GM12801 (cell line): Measurements from ENCODE around the gene KIZ.

Experiments
- CTCF ChIP-seq: IDR thresholded peaks from one replicate; pipeline ENCODE4 v1.5.1; 2011; ENCODE audit warnings: control low read depth; ENCODE audit not compliant: insufficient read length; ENCODE audit errors: extremely low read depth

The KIZ gene

GRCh38 chr20:21230220-21230619, 104.3 kb downstream of the KIZ start:
- TF ChIP-seq CTCF = no peak

GRCh38 chr20:21230686-21231085, 104.8 kb downstream of the KIZ start:
- no peak for TF ChIP-seq CTCF

- TF ChIP-seq CTCF = no peak
Observed at GRCh38 chr20:21232546-21233280, 106.8 kb downstream of the KIZ start.

- no peak for TF ChIP-seq CTCF
Observed at GRCh38 chr20:21234324-21234723, 108.4 kb downstream of the KIZ start.

- TF ChIP-seq CTCF = no peak
Observed at GRCh38 chr20:21234806-21235483, 109.1 kb downstream of the KIZ start.

GRCh38 chr20:21235484-21236445, 109.9 kb downstream of the KIZ start:
- TF ChIP-seq CTCF = no peak
